ENCODE results near the gene SMYD3. TPM values are rescaled to one million over a fixed set of nuclear protein-coding genes. Genes with fewer than 3 reads are reported as not detected.
A peak's percentile ranks its signal among the peaks of the same experiment; 100 is the strongest.

The SMYD3 gene
- total and polyA plus RNA-seq, 9 of the 15 experiments (the other 6 are each of a cell fraction or from before 2014, with no cell fraction given), result 128 to 440 (median 197) TPM

GRCh38 chr1:245988393-245989078 is 518.5 kb downstream of the SMYD3 start (continued):
- TF ChIP-seq NCOA4 (IDR thresholded peaks at IDR 0.05; ENCODE audit: partially characterized antibody), result no peak
- peak; percentile 67; the same call in 1 of the 2 replicates for TF ChIP-seq ZEB2 (IDR thresholded peaks at IDR 0.05)
- TF ChIP-seq RBM17 (IDR thresholded peaks at IDR 0.05; ENCODE audit: borderline replicate concordance, low read depth, low read length), result no peak
- no peak; a peak in 1 of 4 replicates for TF ChIP-seq MLLT1 (IDR thresholded peaks at IDR 0.05)
- TF ChIP-seq PHB (CRISPR knock-in tag; IDR thresholded peaks at IDR 0.05), result no peak
- TF ChIP-seq HDAC1 (IDR thresholded peaks at IDR 0.05), result peak in 1 of 2 experiments; percentile 55; a peak in 1 of 4 replicates
- TF ChIP-seq ETV6 (IDR thresholded peaks at IDR 0.05; ENCODE audit: borderline replicate concordance in 1 of 2, low read depth in 2 of 2, low read length in 1 of 2), result no peak
- TF ChIP-seq ETV6 (CRISPR knock-in tag; IDR thresholded peaks at IDR 0.05; ENCODE audit: borderline replicate concordance), result no peak
- TF ChIP-seq, protein P1, sequence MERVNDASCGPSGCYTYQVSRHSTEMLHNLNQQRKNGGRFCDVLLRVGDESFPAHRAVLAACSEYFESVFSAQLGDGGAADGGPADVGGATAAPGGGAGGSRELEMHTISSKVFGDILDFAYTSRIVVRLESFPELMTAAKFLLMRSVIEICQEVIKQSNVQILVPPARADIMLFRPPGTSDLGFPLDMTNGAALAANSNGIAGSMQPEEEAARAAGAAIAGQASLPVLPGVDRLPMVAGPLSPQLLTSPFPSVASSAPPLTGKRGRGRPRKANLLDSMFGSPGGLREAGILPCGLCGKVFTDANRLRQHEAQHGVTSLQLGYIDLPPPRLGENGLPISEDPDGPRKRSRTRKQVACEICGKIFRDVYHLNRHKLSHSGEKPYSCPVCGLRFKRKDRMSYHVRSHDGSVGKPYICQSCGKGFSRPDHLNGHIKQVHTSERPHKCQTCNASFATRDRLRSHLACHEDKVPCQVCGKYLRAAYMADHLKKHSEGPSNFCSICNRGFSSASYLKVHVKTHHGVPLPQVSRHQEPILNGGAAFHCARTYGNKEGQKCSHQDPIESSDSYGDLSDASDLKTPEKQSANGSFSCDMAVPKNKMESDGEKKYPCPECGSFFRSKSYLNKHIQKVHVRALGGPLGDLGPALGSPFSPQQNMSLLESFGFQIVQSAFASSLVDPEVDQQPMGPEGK (CRISPR knock-in tag; IDR thresholded peaks at IDR 0.05; ENCODE audit: borderline replicate concordance), result no peak
- no peak for TF ChIP-seq ZNF77 (CRISPR knock-in tag; IDR thresholded peaks at IDR 0.05)
- TF ChIP-seq HNRNPLL (IDR thresholded peaks at IDR 0.05; ENCODE audit: low read depth, low read length, poor library complexity, severe bottlenecking), result no peak
- TF ChIP-seq RUNX1 (IDR thresholded peaks at IDR 0.05; ENCODE audit: low read depth), result no peak
- TF ChIP-seq, protein P2, sequence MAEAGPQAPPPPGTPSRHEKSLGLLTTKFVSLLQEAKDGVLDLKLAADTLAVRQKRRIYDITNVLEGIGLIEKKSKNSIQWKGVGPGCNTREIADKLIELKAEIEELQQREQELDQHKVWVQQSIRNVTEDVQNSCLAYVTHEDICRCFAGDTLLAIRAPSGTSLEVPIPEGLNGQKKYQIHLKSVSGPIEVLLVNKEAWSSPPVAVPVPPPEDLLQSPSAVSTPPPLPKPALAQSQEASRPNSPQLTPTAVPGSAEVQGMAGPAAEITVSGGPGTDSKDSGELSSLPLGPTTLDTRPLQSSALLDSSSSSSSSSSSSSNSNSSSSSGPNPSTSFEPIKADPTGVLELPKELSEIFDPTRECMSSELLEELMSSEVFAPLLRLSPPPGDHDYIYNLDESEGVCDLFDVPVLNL (CRISPR knock-in tag; IDR thresholded peaks at IDR 0.05; ENCODE audit: low read depth), result no peak
- TF ChIP-seq, protein P3, sequence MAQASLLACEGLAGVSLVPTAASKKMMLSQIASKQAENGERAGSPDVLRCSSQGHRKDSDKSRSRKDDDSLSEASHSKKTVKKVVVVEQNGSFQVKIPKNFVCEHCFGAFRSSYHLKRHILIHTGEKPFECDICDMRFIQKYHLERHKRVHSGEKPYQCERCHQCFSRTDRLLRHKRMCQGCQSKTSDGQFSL (CRISPR knock-in tag; IDR thresholded peaks at IDR 0.05), result no peak
- TF ChIP-seq, protein P3 (tag; IDR thresholded peaks at IDR 0.05), result no peak
- no peak for TF ChIP-seq ZNF282 (CRISPR knock-in tag; IDR thresholded peaks at IDR 0.05)
- peak; percentile 40; the same call in 1 of the 2 replicates for TF ChIP-seq CBFA2T3 (IDR thresholded peaks at IDR 0.05)
- TF ChIP-seq, protein P4, sequence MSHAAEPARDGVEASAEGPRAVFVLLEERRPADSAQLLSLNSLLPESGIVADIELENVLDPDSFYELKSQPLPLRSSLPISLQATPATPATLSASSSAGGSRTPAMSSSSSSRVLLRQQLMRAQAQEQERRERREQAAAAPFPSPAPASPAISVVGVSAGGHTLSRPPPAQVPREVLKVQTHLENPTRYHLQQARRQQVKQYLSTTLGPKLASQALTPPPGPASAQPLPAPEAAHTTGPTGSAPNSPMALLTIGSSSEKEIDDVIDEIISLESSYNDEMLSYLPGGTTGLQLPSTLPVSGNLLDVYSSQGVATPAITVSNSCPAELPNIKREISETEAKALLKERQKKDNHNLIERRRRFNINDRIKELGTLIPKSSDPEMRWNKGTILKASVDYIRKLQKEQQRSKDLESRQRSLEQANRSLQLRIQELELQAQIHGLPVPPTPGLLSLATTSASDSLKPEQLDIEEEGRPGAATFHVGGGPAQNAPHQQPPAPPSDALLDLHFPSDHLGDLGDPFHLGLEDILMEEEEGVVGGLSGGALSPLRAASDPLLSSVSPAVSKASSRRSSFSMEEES (CRISPR knock-in tag; IDR thresholded peaks at IDR 0.05), result no peak

All from K562 (cell line).